Fibroblast of lung (primary cell): Measurements from ENCODE around the gene TAS2R1. TPM values are rescaled to one million over a fixed set of nuclear protein-coding genes. Genes with fewer than 3 reads are reported as not detected.

Experiments used
- DNase-seq, 2 donors: peaks; one replicate each; pipeline versions ENCODE4 v3.0.0 to v3.0.0-alpha.2; 2010; ENCODE audit warnings: low read depth in 2 of 2
- H2AFZ ChIP-seq: 2 replicates; pipeline ENCODE4 v1.5.1; 2012; ENCODE audit warnings: low read length, control low read depth, inconsistent platforms
- H3K27ac ChIP-seq: 2 replicates; pipeline ENCODE4 v1.5.1; 2011; ENCODE audit warnings: low read length, control low read depth; ENCODE audit not compliant: insufficient read depth
- H3K27me3 ChIP-seq: 2 replicates; pipeline ENCODE4 v1.5.1; 2011; ENCODE audit warnings: mild to moderate bottlenecking, low read length; ENCODE audit not compliant: control insufficient read depth, insufficient read depth
- H3K36me3 ChIP-seq: 2 replicates; pipeline ENCODE4 v1.5.1; 2011; ENCODE audit warnings: low read length; ENCODE audit not compliant: control insufficient read depth, insufficient read depth
- H3K4me1 ChIP-seq: 2 replicates; pipeline ENCODE4 v1.5.1; 2011; ENCODE audit warnings: low read length; ENCODE audit not compliant: control insufficient read depth, insufficient read depth; ENCODE audit errors: extremely low read depth
- H3K4me2 ChIP-seq: 2 replicates; pipeline ENCODE4 v1.5.1; 2011; ENCODE audit warnings: low read length, control low read depth; ENCODE audit not compliant: insufficient read depth; ENCODE audit errors: extremely low read depth
- H3K4me3 ChIP-seq, 4 experiments: fragments of 200-600 bp in 1 of 4; sonication (generic) in 1 of 4; replicated peaks in 1 of 4; 2 replicates each; pipeline ENCODE4 v1.5.1; 2011 to 2016; ENCODE audit warnings: low read length in 4 of 4, low read depth in 3 of 4, mild to moderate bottlenecking in 3 of 4, control low read depth in 2 of 4, inconsistent platforms in 1 of 4, mixed read lengths in 1 of 4; ENCODE audit not compliant: insufficient read depth in 1 of 4; ENCODE audit errors: control extremely low read depth in 1 of 4
- H3K79me2 ChIP-seq: 2 replicates; pipeline ENCODE4 v1.5.1; 2012; ENCODE audit warnings: mild to moderate bottlenecking, low read length, inconsistent platforms; ENCODE audit not compliant: control insufficient read depth, insufficient read depth
- H3K9ac ChIP-seq: 2 replicates; pipeline ENCODE4 v1.5.1; 2011; ENCODE audit warnings: mild to moderate bottlenecking, low read length, control low read depth; ENCODE audit not compliant: insufficient read depth
- H3K9me3 ChIP-seq: 2 replicates; pipeline ENCODE4 v1.5.1; 2012; ENCODE audit warnings: low read depth, low read length; ENCODE audit not compliant: control insufficient read depth, insufficient read depth
- H4K20me1 ChIP-seq: 2 replicates; pipeline ENCODE4 v1.5.1; 2011; ENCODE audit warnings: low read length; ENCODE audit not compliant: control insufficient read depth, insufficient read depth; ENCODE audit errors: extremely low read depth
- EZH2 ChIP-seq: IDR thresholded peaks from 2 replicates; pipeline ENCODE4 v1.5.1; 2012; ENCODE audit warnings: low read length, control low read depth, mild to moderate bottlenecking; ENCODE audit errors: missing control alignments
- polyA plus RNA-seq, 2 donors: library from polyadenylated mRNA; depleted of rRNA in 1 of 2; stranded (reverse) in 1 of 2; unstranded in 1 of 2; fragments of >200 nt; gene quantifications; 2 replicates each; pipeline ENCODE4 v1.2.1, GENCODE V29; 2011 to 2012; ENCODE audit warnings: missing spikeins in 1 of 2
- total RNA-seq: library from RNA; depleted of rRNA; stranded (reverse); fragments of >200 nt; gene quantifications from 2 replicates; pipeline ENCODE4 v1.2.1, GENCODE V29; 2014
- TF ChIP-seq, protein P1 (sequence below), 2 donors: IDR thresholded peaks in 1 of 2; conservative IDR thresholded peaks in 1 of 2; 1 replicate in 1 of 2; 2 replicates in 1 of 2; pipeline ENCODE4 v1.5.1; 2011 to 2012; ENCODE audit warnings: low read length in 2 of 2, control low read depth in 1 of 2, inconsistent platforms in 1 of 2, low read depth in 1 of 2, mild to moderate bottlenecking in 1 of 2

Gene TAS2R1
- total and polyA plus RNA-seq, 2 donors (not counting 1 experiment from before 2014, with no cell fraction given): 0.18 TPM; not detected in 1

DNA sequence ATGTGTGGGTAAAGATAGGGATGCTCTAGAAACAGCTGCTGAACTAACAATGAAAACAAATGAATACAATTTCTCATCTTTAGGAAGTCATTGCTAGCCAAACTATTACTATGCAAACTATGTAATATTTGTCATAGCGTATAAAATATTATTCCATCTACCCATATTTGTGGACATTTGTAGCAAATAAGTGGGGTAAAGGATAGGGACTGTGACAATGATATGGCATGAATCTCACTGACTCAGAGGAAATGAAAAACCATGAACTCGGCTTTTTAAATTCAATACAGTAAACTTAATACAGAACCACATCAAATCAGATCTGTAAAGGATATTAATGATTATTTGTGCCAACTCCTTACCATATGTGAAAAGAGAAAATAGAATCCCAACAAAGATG lies 16.7 kb upstream of the TAS2R1 start:
- no peak for TF ChIP-seq EZH2
- TF ChIP-seq, protein P1, sequence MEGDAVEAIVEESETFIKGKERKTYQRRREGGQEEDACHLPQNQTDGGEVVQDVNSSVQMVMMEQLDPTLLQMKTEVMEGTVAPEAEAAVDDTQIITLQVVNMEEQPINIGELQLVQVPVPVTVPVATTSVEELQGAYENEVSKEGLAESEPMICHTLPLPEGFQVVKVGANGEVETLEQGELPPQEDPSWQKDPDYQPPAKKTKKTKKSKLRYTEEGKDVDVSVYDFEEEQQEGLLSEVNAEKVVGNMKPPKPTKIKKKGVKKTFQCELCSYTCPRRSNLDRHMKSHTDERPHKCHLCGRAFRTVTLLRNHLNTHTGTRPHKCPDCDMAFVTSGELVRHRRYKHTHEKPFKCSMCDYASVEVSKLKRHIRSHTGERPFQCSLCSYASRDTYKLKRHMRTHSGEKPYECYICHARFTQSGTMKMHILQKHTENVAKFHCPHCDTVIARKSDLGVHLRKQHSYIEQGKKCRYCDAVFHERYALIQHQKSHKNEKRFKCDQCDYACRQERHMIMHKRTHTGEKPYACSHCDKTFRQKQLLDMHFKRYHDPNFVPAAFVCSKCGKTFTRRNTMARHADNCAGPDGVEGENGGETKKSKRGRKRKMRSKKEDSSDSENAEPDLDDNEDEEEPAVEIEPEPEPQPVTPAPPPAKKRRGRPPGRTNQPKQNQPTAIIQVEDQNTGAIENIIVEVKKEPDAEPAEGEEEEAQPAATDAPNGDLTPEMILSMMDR (conservative IDR thresholded peaks at IDR 0.05 in 1 of 2, IDR thresholded peaks at IDR 0.05 in 1 of 2; ENCODE audit: low read depth in 1 of 2, low read length in 2 of 2): no peak
- no peak overlapping the region for H3K4me2 ChIP-seq
- H3K27ac ChIP-seq: no peak overlapping the region
- H3K79me2 ChIP-seq: no peaks in the 10 kb centered on the region
- H3K9me3 ChIP-seq: no peaks in the 10 kb centered on the region
- no peaks in the 10 kb centered on the region for H3K27me3 ChIP-seq
- no peaks in the 10 kb centered on the region for H4K20me1 ChIP-seq
- no peaks in the 10 kb centered on the region for H3K36me3 ChIP-seq
- no peak overlapping the region for H2AFZ ChIP-seq
- H3K9ac ChIP-seq: no peak overlapping the region
- no peak for DNase-seq
- H3K4me3 ChIP-seq: no peak overlapping the region
- no peaks in the 10 kb centered on the region for H3K4me1 ChIP-seq

DNA sequence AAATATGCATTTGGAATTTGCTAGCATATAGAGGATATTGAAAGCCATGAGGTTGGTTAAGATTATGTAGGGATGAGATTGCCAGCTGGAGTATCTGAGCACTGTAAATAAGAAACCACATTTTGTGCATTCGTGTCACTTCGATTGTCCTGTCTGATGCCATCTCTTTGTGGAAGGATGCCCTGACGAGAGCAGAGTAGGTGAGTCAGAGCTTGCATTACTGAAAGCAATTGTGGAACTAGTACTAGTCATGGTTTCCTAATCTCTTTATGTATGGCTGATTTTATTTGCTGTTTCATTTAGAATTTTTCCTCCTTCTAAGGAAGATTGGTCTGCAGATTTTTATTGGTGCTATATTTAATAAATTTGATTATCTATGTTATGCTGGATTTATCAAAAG lies 14.5 kb upstream of the TAS2R1 start:
- Histone ChIP-seq H3K4me1 (no peaks in the 10 kb centered on the region), H3K27me3 (no peaks in the 10 kb centered on the region), H3K36me3 (no peaks in the 10 kb centered on the region), H3K9ac (no peak overlapping the region), H4K20me1 (no peaks in the 10 kb centered on the region), H3K79me2 (no peaks in the 10 kb centered on the region), H3K4me3 (no peak overlapping the region), H3K27ac (no peak overlapping the region), H2AFZ (no peak overlapping the region), H3K9me3 (no peaks in the 10 kb centered on the region), H3K4me2 (no peak overlapping the region)
- DNase-seq: no peak
- TF ChIP-seq EZH2: no peak

GRCh38 chr5:9642621-9643020 lies 12.5 kb upstream of the TAS2R1 start:
- Histone ChIP-seq H3K9ac (no peak overlapping the region), H4K20me1 (no peaks in the 10 kb centered on the region), H3K36me3 (no peaks in the 10 kb centered on the region), H3K4me3 (no peak overlapping the region), H3K79me2 (no peaks in the 10 kb centered on the region), H3K4me1 (no peaks in the 10 kb centered on the region), H2AFZ (no peak overlapping the region), H3K27me3 (no peaks in the 10 kb centered on the region), H3K27ac (no peak overlapping the region), H3K4me2 (no peak overlapping the region), H3K9me3 (no peaks in the 10 kb centered on the region)
- TF ChIP-seq, protein P1 (conservative IDR thresholded peaks at IDR 0.05 in 1 of 2, IDR thresholded peaks at IDR 0.05 in 1 of 2; ENCODE audit: low read depth in 1 of 2, low read length in 2 of 2): no peak
- TF ChIP-seq EZH2: no peak
- DNase-seq: no peak
